HG03442 (cell line): ENCODE results near the gene ENC1.

Experiments
- ATAC-seq: cut with Tn5 transposase; IDR thresholded peaks from one replicate; pipeline ENCODE4 v1.9.1; 2021; ENCODE audit warnings: mild to moderate bottlenecking, moderate library complexity; ENCODE audit not compliant: unreplicated experiment

The ENC1 gene

GRCh38 chr5:74612045-74612444, 28.5 kb downstream of the ENC1 start:
- no peak for ATAC-seq

GRCh38 chr5:74608736-74609601, 31.6 kb downstream of the ENC1 start:
- ATAC-seq, result no peak

GRCh38 chr5:74605759-74606158, 34.8 kb downstream of the ENC1 start:
- no peak for ATAC-seq

- ATAC-seq, result no peak
Measured at GRCh38 chr5:74603376-74603775, 37.2 kb downstream of the ENC1 start.

- ATAC-seq, result no peak
Measured at GRCh38 chr5:74599148-74599547, 41.4 kb downstream of the ENC1 start.

GRCh38 chr5:74598731-74599130, 41.8 kb downstream of the ENC1 start:
- no peak for ATAC-seq

- ATAC-seq, result no peak
Measured at GRCh38 chr5:74596927-74597326, 43.6 kb downstream of the ENC1 start.

- ATAC-seq, result no peak
Measured at GRCh38 chr5:74595143-74595925, 45.2 kb downstream of the ENC1 start.

GRCh38 chr5:74594137-74595040, 46.1 kb downstream of the ENC1 start:
- ATAC-seq, result no peak

GRCh38 chr5:74589204-74590056, 51.1 kb downstream of the ENC1 start:
- no peak for ATAC-seq

- no peak for ATAC-seq
Measured at GRCh38 chr5:74588415-74588814, 52.1 kb downstream of the ENC1 start.

GRCh38 chr5:74587890-74588289, 52.6 kb downstream of the ENC1 start:
- ATAC-seq, result no peak

GRCh38 chr5:74587300-74587699, 53.2 kb downstream of the ENC1 start:
- ATAC-seq, result no peak

GRCh38 chr5:74586856-74587255, 53.7 kb downstream of the ENC1 start:
- ATAC-seq, result no peak

GRCh38 chr5:74582853-74583252, 57.7 kb downstream of the ENC1 start:
- no peak for ATAC-seq

- ATAC-seq, result no peak
Measured at GRCh38 chr5:74581988-74582365, 58.6 kb downstream of the ENC1 start.

- no peak for ATAC-seq
Measured at GRCh38 chr5:74580729-74581109, 59.8 kb downstream of the ENC1 start.

- ATAC-seq, result peak; percentile 78
Measured at GRCh38 chr5:74579215-74579614, 61.3 kb downstream of the ENC1 start.

- peak; percentile 45 for ATAC-seq
Measured at GRCh38 chr5:74578356-74579044, 62.0 kb downstream of the ENC1 start.
